CD14-positive monocyte (primary cell): ENCODE measurements around the gene RBP5. TPM values are rescaled to one million over a fixed set of nuclear protein-coding genes. Genes with fewer than 3 reads are reported as not detected.

Experiments
- DNase-seq, 3 donors: peaks; one replicate each; pipeline ENCODE4 v3.0.0-alpha.2; 2011 to 2022
- H2AFZ ChIP-seq: 2 replicates; pipeline ENCODE4 v1.6.0; 2012; ENCODE audit warnings: mild to moderate bottlenecking, low read depth, low read length, inconsistent platforms; ENCODE audit not compliant: insufficient read depth, poor library complexity, severe bottlenecking
- H3K27ac ChIP-seq, 2 donors: 1 replicate in 1 of 2; 2 replicates in 1 of 2; pipeline ENCODE4 v1.5.1; 2012 to 2013; ENCODE audit warnings: low read length in 2 of 2, control low read depth in 1 of 2, inconsistent platforms in 1 of 2, low read depth in 1 of 2, mild to moderate bottlenecking in 1 of 2
- H3K27me3 ChIP-seq, 2 donors: one replicate each; pipeline versions ENCODE4 v1.6.0 to v1.6.1; 2011 to 2013; ENCODE audit warnings: low read length in 2 of 2; ENCODE audit not compliant: control insufficient read depth in 2 of 2, insufficient read depth in 2 of 2
- H3K36me3 ChIP-seq, 2 donors: replicated peaks in 1 of 2; 1 replicate in 1 of 2; 2 replicates in 1 of 2; pipeline versions ENCODE4 v1.5.1 to v1.6.1; 2012 to 2013; ENCODE audit warnings: low read length in 2 of 2, control low read depth in 1 of 2, inconsistent platforms in 1 of 2, mild to moderate bottlenecking in 1 of 2; ENCODE audit not compliant: insufficient read depth in 2 of 2, control insufficient read depth in 1 of 2
- H3K4me1 ChIP-seq, 2 donors: 1 replicate in 1 of 2; 2 replicates in 1 of 2; pipeline versions ENCODE4 v1.5.1 to v1.6.1; 2012 to 2013; ENCODE audit warnings: low read length in 2 of 2, control low read depth in 1 of 2, inconsistent platforms in 1 of 2, mild to moderate bottlenecking in 1 of 2, moderate library complexity in 1 of 2; ENCODE audit not compliant: insufficient read depth in 2 of 2, control insufficient read depth in 1 of 2
- H3K4me2 ChIP-seq: replicated peaks from 2 replicates; pipeline ENCODE3; 2012; ENCODE audit warnings: low read length, moderate library complexity, mild to moderate bottlenecking; ENCODE audit not compliant: poor library complexity, severe bottlenecking; ENCODE audit errors: extremely low read depth
- H3K4me3 ChIP-seq, 3 experiments: fragments of 200-600 bp in 1 of 3; sonication (generic) in 1 of 3; replicated peaks in 1 of 3; 1 replicate in 2 of 3; 2 replicates in 1 of 3; pipeline ENCODE4 v1.5.1; 2011 to 2013; ENCODE audit warnings: low read length in 3 of 3, mild to moderate bottlenecking in 3 of 3, control low read depth in 2 of 3, low read depth in 2 of 3, inconsistent platforms in 1 of 3, moderate library complexity in 1 of 3
- H3K79me2 ChIP-seq: 2 replicates; pipeline ENCODE4 v1.6.0; 2012; ENCODE audit warnings: mild to moderate bottlenecking, control low read depth, inconsistent platforms, low read length, moderate library complexity; ENCODE audit not compliant: insufficient read depth
- H3K9ac ChIP-seq: 2 replicates; pipeline ENCODE4 v1.6.0; 2017; ENCODE audit warnings: low read length, mild to moderate bottlenecking; ENCODE audit not compliant: insufficient read depth, poor library complexity, severe bottlenecking
- H3K9me3 ChIP-seq, 2 donors: replicated peaks in 1 of 2; 1 replicate in 1 of 2; 2 replicates in 1 of 2; pipeline versions ENCODE4 v1.5.1 to v1.6.1; 2012 to 2013; ENCODE audit warnings: low read length in 2 of 2, control low read depth in 1 of 2; ENCODE audit not compliant: control insufficient read depth in 1 of 2, insufficient read depth in 1 of 2
- H4K20me1 ChIP-seq: 2 replicates; pipeline ENCODE4 v1.6.0; 2012; ENCODE audit warnings: mild to moderate bottlenecking, low read length, control low read depth, moderate library complexity; ENCODE audit not compliant: insufficient read depth
- H3K27ac Mint-ChIP-seq, 7 donors: one replicate each; pipeline ENCODE4 v1.8.0; 2020; ENCODE audit warnings: mild to moderate bottlenecking in 7 of 7, mixed read lengths in 7 of 7, moderate library complexity in 6 of 7, inconsistent platforms in 2 of 7
- H3K27me3 Mint-ChIP-seq, 3 donors: one replicate each; pipeline ENCODE4 v1.8.0; 2021 to 2022; ENCODE audit warnings: low read depth in 3 of 3, mild to moderate bottlenecking in 3 of 3, mixed read lengths in 3 of 3, moderate library complexity in 3 of 3, inconsistent platforms in 1 of 3
- H3K36me3 Mint-ChIP-seq, 2 donors: one replicate each; pipeline ENCODE4 v1.8.0; 2020; ENCODE audit warnings: mixed read lengths in 2 of 2, inconsistent platforms in 1 of 2, mild to moderate bottlenecking in 1 of 2
- H3K4me1 Mint-ChIP-seq: one replicate; pipeline ENCODE4 v1.8.0; 2020; ENCODE audit warnings: mild to moderate bottlenecking, mixed read lengths
- H3K4me3 Mint-ChIP-seq, 2 donors: one replicate each; pipeline ENCODE4 v1.8.0; 2020; ENCODE audit warnings: mild to moderate bottlenecking in 2 of 2, mixed read lengths in 2 of 2, moderate library complexity in 1 of 2
- H3K9me3 Mint-ChIP-seq, 7 donors: one replicate each; pipeline ENCODE4 v1.8.0; 2020 to 2022; ENCODE audit warnings: mixed read lengths in 7 of 7, mild to moderate bottlenecking in 6 of 7, moderate library complexity in 6 of 7, inconsistent platforms in 2 of 7
- WGBS: methylation state at CpG from one replicate; pipeline ENCODE4 v1.1.5; 2013; ENCODE audit warnings: missing lambda C conversion rate; ENCODE audit not compliant: insufficient coverage; 5-methylcytosine and 5-hydroxymethylcytosine counted together
- intact Hi-C, 2 donors: fragments of 100-400 bp; cut with micrococcal nuclease; formaldehyde crosslinking; loops; one replicate each; pipeline versions ENCODE4 v1.15.0 to v1.15.1; 2023
- polyA plus RNA-seq, 3 donors: library from polyadenylated mRNA; depleted of rRNA in 1 of 3; unstranded in 2 of 3; stranded (reverse) in 1 of 3; fragments of 300-500 nt in 2 of 3; fragments of >200 nt in 1 of 3; fragmentation: Illumina TruSeq in 2 of 3; gene quantifications; 1 replicate in 2 of 3; 2 replicates in 1 of 3; pipeline ENCODE4 v1.2.3, GENCODE V29; 2012 to 2021
- TF ChIP-seq, protein P1 (sequence below): fragments of 200-600 bp; IDR thresholded peaks from one replicate; pipeline ENCODE4 v1.8.0; 2022; ENCODE audit warnings: antibody characterized with exemption, mild to moderate bottlenecking

RBP5 gene
- polyA plus RNA-seq, 3 donors: not detected

DNA sequence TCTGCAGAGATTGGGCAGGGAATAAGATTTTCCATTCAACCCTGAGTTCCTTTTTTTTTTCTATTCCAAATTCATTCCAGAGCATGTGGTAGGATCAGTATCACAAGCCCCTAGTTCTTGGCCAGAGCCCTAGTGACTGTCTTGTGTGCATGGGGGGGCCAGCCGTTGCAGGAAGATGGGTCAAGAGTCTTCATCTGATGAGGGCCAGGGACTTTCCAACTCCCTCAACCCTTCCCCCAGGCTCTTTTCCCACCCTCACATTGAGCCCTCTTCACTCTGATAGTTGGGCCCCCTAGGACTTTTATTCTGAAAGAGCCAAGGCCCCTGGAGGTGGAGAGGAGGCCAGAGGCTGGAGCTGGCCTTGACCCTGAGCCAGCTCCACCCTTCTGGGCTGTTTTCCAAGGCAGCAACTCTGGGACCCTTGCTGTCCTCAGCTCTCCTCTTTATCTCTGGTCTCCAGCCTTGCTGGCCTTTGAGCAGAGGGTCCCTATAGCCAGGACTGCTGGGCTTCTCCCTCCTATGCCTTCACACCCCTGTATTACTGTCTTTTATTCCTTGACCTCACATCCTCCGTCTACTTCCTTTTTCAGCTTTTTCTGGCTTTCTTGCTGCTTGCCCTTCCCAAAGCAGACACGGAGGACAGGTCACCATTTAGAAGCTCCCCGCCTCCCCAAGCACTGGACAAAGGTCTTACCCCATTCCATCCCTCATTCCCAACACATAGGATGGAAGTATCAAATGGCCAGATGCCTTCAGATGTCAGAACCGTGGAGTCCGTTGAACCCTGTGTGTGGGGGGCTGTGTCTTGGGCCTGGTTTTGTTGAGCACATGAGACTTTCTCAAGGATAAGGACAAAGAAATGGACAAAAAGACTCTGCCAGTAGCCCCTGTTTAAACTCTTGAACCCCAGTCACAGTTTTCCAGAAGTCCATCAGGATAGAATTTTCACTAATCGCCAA, 5.6 kb downstream of the RBP5 start:
- Mint-ChIP-seq H3K27me3 (peaks cover 0 to 16% (median 7%) of the 10 kb centered on the region in 3 donors), H3K4me3 (no peak overlapping the region)

DNA sequence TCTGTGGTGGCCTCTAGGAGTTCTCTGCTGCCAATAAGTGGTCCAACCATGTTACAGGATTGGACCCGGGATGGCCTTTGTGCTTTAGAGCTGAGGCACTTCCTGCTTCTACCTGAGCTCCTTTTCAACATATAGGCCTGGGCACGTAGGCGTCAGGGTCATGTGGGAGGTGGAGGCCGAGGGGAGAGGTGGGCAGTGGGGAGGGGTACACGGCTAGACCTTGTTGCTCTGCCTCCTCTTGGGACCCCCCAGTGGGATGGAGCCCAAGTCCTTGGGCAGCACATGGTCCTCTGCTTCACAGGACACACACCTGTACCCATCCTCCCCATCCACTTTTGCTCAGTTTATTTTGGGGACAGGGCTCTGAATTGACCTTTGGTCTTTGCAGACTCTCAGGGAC, 7.4 kb downstream of the RBP5 start:
- no peak overlapping the region for H3K4me2 ChIP-seq
- H3K27ac Mint-ChIP-seq: no peak overlapping the region

More for the DNA sequence above, 5.6 kb downstream of the RBP5 start:
- Histone ChIP-seq H3K27ac (no peak overlapping the region), H3K27me3 (peaks cover 0 to 4% of the 10 kb centered on the region in 2 donors), H3K4me1 (peaks cover 4 to 8% of the 10 kb centered on the region in 2 donors), H3K36me3 (no peaks in the 10 kb centered on the region), H4K20me1 (no peaks in the 10 kb centered on the region), H2AFZ (no peak overlapping the region), H3K4me2 (no peak overlapping the region), H3K4me3 (no peak overlapping the region), H3K79me2 (no peaks in the 10 kb centered on the region), H3K9me3 (no peaks in the 10 kb centered on the region), H3K9ac (no peak overlapping the region)
- WGBS: 54% methylated on average over 2 of the region's 7 CpGs
- intact Hi-C loops: no loop called here
- Mint-ChIP-seq H3K27ac (peak overlapping the region in 1 of 7 donors; percentile 61), H3K36me3 (peaks cover 9 to 12% of the 10 kb centered on the region in 2 donors), H3K4me1 (peaks cover 9% of the 10 kb centered on the region), H3K9me3 (peaks cover 0 to 3% (median 0%) of the 10 kb centered on the region in 7 donors)
- DNase-seq: no peak
- TF ChIP-seq, protein P1, sequence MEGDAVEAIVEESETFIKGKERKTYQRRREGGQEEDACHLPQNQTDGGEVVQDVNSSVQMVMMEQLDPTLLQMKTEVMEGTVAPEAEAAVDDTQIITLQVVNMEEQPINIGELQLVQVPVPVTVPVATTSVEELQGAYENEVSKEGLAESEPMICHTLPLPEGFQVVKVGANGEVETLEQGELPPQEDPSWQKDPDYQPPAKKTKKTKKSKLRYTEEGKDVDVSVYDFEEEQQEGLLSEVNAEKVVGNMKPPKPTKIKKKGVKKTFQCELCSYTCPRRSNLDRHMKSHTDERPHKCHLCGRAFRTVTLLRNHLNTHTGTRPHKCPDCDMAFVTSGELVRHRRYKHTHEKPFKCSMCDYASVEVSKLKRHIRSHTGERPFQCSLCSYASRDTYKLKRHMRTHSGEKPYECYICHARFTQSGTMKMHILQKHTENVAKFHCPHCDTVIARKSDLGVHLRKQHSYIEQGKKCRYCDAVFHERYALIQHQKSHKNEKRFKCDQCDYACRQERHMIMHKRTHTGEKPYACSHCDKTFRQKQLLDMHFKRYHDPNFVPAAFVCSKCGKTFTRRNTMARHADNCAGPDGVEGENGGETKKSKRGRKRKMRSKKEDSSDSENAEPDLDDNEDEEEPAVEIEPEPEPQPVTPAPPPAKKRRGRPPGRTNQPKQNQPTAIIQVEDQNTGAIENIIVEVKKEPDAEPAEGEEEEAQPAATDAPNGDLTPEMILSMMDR: no peak

More for the DNA sequence above, 7.4 kb downstream of the RBP5 start:
- H3K79me2 ChIP-seq: no peaks in the 10 kb centered on the region
- no peak overlapping the region for H2AFZ ChIP-seq
- no peaks in the 10 kb centered on the region for H3K27me3 ChIP-seq
- H3K27me3 Mint-ChIP-seq: peaks cover 0 to 11% (median 1%) of the 10 kb centered on the region in 3 donors
- peaks cover 9% of the 10 kb centered on the region for H3K4me1 Mint-ChIP-seq
- WGBS: no CpG with 5 or more reads among the region's 5 CpGs
- no peaks in the 10 kb centered on the region for H3K36me3 ChIP-seq
- H3K27ac ChIP-seq: no peak overlapping the region
- no peaks in the 10 kb centered on the region for H4K20me1 ChIP-seq
- intact Hi-C loops: no loop called here
- TF ChIP-seq, protein P1: no peak
- no peak overlapping the region for H3K4me3 ChIP-seq
- H3K9ac ChIP-seq: no peak overlapping the region
- H3K4me3 Mint-ChIP-seq: no peak overlapping the region
- DNase-seq: no peak
- no peaks in the 10 kb centered on the region for H3K9me3 ChIP-seq
- H3K36me3 Mint-ChIP-seq: peaks cover 15 to 22% of the 10 kb centered on the region in 2 donors
- H3K9me3 Mint-ChIP-seq: peaks cover 0 to 3% (median 0%) of the 10 kb centered on the region in 7 donors
- peaks cover 4 to 8% of the 10 kb centered on the region in 2 donors for H3K4me1 ChIP-seq
